ENCODE data around the gene ZDHHC14.

The ZDHHC14 gene

GRCh38 chr6:157632821-157633220 lies 251.8 kb downstream of the ZDHHC14 start:
- no peak for DNase-seq

DNA sequence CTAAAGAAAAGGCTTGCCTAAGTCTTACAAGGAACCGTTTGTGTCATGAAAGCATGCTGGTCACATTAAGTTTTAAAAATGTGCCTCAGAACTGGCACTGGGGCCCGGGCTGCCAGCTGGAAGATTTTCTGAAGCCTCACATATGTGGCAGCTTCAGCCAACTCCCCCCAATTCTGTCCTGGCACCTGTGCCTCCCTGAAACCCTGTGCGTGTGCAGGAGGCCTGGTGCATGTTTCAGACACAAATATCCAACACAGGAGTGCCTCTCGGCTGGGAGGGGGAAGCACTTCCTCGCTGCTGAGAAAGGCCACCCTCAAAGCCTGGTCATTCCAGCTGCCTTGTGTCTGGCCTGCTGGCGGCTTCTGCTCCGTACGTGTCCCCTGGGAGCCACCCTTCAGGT lies 253.6 kb downstream of the ZDHHC14 start:
- no peak for DNase-seq

GRCh38 chr6:157635388-157636244 lies 254.6 kb downstream of the ZDHHC14 start:
- no peak for DNase-seq

DNA sequence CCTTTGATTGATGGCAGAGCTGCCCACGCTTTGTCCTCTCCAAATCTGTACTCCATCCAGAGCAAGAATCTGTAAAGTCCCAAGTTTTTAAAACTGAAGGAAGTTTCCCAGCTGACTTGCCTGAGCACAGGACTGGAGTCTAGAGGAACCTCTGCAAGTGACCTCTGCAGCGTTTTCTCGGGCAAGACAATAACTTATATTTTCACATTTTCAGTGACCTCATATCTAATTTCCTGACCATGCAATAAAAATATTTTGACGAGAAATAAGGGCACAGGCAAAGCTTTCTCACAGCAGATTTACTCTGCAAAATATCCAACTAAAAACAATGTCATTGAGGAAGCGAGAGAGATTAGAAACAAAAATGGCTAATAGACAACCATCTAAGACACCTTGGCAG lies 256.5 kb downstream of the ZDHHC14 start:
- DNase-seq: no peak

GRCh38 chr6:157637941-157638662 lies 257.1 kb downstream of the ZDHHC14 start:
- DNase-seq: no peak

DNA sequence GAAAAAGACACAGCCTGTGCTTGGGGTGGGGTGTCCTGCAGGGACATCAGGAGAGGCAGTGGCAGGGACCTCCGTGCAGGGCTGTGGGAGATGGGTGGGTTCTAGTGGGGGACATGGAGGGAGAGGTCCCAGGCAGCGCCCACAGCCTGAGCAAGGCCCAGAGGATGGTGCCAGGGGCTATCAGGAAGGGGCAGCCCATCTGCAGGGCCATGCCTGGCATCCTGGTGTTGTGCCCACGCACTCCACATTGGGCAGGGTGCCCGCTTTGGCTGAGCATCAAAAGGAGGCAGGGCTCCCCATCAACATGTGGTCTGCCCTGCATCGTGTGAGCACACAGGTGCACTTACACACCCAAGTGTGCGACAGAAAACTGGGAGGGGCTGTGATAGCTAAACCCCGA lies 257.8 kb downstream of the ZDHHC14 start:
- DNase-seq: no peak

GRCh38 chr6:157640746-157641451 lies 259.9 kb downstream of the ZDHHC14 start:
- DNase-seq: no peak

DNA sequence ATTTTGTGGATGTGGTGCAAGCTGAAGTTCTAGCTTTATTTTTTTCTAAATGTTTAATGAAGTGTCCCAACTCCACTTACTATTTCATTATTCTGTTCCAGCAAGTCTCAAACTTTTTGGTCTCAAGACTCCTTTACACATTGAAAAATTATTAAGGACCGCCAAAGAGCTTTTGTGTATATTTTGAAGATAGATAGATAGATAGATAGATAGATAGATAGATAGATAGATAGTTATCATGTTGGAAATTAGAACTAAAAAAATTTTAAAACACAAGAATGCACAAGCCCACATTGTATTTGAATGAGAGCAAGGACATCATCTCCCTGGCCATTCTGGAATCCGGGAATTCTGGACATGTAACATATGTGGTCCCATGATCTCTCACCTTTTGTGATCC lies 260.8 kb downstream of the ZDHHC14 start:
- no peak for DNase-seq

DNA sequence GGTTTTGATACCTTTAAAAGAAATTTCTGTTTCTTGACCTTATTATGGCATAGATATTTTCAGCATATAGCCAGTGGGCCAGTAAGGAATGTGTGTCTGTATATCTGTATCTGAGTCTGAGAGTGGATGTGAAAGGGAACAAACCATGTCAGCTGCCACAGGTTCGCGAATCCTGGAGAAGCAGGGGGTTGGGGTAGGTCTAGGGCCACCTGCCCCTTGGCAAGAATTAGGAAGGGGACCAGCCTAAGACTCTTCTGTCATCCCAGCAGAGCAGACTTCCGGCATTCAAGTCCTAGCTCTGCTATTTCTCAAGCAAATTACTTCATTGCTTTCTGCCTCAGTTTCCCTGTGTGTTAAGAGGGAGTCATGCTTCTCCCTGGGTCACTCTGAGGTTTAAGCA lies 261.7 kb downstream of the ZDHHC14 start:
- no peak for DNase-seq

- DNase-seq: no peak
These were observed 263.2 kb downstream of the ZDHHC14 start for GRCh38 chr6:157644043-157644810.

GRCh38 chr6:157645201-157645795 lies 264.3 kb downstream of the ZDHHC14 start:
- peak; percentile 16 for DNase-seq

DNA sequence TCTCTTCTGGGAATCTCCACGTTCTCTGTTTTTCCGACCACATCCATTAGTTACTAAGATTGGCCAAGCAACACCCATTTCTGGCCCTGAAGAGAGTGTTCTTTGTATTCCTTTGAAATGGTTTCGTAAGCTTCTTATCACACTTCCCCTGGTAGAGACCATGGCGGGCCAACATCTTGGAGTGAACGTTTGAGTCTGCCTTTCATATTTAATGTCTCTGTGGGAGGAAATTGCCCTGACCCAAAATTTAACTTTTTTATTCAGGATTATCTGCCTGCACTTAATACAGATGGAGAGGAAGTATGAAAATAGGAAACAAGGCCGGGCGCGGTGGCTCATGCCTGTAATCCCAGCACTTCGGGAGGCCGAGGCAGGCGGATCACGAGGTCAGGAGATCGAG lies 265.0 kb downstream of the ZDHHC14 start:
- no peak for DNase-seq

DNA sequence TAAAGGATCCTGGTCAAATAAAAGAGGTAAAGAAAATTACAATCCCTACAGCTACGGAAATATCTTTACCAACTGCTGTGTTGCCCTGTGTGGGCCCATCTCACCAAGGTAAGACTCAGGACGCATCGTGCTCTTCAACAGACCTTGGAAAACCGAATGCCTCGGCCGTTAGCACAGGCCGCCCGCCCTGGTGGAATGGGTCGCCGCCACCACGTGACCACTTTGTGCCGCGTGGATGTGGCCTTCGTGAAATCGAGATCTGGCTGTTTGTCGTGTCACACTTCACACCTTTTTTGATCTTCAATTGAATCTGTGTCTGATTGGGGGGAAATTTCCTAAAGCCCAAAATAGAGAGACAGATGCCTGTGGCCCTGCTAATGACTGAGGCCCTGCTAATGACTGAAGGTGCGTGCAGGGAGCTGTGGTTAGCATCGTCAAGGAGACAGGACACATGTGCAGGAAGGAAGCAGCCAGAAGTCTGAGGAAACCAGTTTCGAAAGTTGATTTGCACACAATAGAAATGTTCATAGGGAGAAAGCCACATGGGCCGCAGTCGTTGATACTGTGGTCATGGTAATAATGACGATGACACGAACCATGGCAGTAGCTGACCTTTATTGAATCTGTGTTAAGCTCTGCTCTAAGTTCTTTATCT lies 266.4 kb downstream of the ZDHHC14 start:
- DNase-seq: peak; percentile 63

DNA sequence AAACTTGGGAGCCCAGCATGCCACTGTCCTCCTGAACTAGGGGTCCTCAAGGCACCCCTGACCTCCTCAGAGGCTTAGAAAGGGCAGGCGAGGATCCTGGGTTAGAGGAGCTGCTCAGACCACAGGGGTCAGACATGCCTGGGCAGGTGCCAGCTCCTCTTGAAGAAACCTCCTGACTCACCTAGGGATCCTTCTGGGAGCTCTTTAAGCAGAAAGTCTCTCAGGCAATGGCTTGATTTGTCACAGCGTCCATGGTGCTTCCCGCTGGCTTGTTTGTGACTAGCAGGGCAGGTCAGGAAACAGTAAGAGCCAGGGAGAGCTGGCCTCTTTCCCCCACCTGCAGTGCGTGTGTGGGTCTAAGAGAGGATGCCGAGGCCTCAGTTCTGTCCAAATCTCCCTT lies 267.6 kb downstream of the ZDHHC14 start:
- no peak for DNase-seq

- no peak for DNase-seq
These were observed 268.6 kb downstream of the ZDHHC14 start for GRCh38 chr6:157649311-157650260.

DNA sequence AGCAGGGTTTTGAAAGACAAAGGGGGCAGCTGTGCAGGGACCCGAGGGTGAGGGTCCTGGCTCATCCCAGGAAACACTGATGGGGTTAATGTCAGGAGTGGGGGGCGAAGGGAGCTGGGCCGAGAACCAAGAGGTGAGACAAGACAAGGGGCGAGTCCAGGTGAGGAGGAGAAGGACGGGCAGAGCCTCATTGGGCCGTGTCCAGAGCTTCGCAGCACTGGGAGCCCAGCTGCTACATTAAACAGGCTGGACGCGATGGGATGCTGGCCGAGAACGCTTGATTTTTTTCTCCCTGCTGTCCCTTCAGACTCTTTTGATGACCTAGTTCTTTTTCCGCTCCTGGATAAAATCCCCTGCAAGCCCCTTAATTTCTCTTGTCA lies 269.3 kb downstream of the ZDHHC14 start:
- no peak for DNase-seq

GRCh38 chr6:157650801-157651200 lies 269.8 kb downstream of the ZDHHC14 start:
- DNase-seq: no peak

DNA sequence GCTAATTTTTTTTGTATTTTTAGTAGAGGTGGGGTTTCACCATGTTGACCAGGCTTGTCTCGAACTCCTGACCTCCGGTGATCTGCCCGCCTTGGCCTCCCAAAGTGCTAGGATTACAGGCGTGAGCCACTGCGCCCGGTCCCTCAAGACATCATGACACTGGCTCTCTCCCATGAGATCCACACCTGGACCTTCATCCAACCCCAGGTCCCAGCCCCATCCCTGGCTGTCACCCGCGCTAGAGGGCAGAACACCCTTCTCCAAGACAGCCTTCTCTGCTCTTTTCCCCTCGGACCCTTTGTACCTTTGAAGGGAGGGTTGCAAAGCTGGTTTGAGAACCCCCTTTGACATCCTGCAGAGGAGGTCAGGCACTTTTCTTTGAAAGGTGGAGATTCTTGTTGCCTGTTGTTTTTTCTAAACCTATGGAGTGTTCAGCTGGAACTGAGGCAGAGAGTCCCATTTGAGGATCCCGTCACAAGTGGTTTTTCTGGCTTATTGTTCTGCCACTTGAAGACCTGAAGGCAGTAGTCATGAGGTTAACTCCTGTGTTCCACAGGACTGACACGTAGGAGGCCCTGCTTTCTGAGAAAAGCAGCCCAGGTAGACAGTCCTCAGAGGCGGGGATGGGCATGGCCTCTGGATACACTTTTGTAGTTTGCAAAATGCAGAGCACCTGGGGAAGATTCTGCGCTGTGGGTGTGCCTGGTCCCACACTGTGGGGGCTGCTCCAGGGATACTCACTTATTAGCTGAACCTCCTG lies 270.9 kb downstream of the ZDHHC14 start:
- no peak for DNase-seq

DNA sequence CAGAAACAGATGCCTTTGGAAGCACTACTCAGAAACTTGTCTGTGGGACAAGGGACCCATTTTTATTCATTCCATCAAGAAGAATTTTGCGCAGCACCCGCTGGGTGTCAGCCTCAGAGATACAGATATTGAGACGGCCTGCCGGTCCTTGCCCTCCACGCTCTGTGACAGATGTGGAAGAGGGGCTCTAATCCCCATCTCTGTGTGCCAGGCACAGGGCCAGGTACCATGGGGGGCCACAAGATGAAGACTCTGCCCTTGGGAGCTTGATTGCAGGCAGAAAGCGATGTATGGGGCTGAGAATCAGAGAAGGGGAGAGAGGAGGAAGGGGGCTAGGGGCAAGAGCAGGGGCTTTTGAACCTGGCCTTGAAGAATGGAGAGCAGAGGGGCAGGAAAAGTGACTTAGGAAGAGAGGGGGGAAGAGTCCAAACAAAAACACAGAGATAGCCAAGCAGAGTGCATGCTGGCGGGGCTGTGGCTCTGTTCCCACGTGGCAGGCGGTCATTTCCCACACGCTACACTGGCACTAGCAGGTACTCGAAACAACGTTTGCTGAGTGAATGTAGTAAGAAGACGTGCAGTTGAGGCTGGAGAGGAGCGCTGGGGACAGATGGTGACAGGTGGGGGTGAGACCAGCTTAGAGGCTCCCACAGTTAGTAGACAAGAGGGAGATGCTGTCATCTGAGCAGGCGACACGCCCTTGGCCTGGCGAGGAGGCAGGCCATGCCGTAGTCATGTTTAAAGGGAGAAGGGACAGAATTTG lies 271.8 kb downstream of the ZDHHC14 start:
- DNase-seq: no peak
